ENCODE data around the gene ARNT2.

The ARNT2 gene

DNA sequence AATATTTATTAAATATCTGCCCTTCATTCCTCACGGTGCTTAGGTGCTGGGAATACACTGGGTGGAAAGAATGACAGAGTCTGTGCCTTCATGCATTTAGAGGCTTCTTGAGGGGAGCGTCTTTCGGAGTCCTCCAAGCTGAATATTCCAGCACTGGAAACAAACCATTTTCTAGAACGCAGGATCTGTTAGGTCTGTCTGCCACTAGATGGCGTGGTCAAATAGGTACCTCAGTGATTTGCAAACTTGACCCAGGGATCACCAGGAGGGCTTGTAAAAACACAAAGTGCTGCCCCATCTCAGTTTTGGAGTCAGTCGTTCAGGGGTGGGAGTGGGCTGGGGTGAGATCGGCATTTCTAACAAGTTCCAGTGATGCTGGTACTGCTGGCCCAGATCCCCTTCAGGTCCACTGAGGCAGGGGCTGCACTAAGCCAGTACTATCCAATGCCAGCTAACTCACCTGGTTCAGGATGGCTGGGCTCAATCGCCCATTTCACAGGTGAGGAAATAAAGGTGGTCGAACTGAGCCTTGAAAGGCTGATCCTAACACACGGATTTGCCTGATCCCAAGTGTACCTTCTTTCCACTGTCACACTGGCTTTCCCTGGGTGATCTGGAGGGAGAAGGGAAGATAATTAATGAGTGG lies 14.8 kb downstream of the ARNT2 start:
- ATAC-seq: peak; percentile 86
- TF ChIP-seq SNAI2 (CRISPR knock-in tag; IDR thresholded peaks at IDR 0.05): no peak
- TF ChIP-seq, protein P1, sequence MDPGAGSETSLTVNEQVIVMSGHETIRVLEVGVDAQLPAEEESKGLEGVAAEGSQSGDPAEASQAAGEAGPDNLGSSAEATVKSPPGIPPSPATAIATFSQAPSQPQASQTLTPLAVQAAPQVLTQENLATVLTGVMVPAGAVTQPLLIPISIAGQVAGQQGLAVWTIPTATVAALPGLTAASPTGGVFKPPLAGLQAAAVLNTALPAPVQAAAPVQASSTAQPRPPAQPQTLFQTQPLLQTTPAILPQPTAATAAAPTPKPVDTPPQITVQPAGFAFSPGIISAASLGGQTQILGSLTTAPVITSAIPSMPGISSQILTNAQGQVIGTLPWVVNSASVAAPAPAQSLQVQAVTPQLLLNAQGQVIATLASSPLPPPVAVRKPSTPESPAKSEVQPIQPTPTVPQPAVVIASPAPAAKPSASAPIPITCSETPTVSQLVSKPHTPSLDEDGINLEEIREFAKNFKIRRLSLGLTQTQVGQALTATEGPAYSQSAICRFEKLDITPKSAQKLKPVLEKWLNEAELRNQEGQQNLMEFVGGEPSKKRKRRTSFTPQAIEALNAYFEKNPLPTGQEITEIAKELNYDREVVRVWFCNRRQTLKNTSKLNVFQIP (CRISPR knock-in tag; IDR thresholded peaks at IDR 0.05; ENCODE audit: borderline replicate concordance, low read depth): no peak
- TF ChIP-seq RARB (CRISPR knock-in tag; IDR thresholded peaks at IDR 0.05): no peak
- TF ChIP-seq OSR1 (CRISPR knock-in tag; IDR thresholded peaks at IDR 0.05): no peak
- TF ChIP-seq GLIS3 (CRISPR knock-in tag; IDR thresholded peaks at IDR 0.05): no peak
- TF ChIP-seq, protein P2, sequence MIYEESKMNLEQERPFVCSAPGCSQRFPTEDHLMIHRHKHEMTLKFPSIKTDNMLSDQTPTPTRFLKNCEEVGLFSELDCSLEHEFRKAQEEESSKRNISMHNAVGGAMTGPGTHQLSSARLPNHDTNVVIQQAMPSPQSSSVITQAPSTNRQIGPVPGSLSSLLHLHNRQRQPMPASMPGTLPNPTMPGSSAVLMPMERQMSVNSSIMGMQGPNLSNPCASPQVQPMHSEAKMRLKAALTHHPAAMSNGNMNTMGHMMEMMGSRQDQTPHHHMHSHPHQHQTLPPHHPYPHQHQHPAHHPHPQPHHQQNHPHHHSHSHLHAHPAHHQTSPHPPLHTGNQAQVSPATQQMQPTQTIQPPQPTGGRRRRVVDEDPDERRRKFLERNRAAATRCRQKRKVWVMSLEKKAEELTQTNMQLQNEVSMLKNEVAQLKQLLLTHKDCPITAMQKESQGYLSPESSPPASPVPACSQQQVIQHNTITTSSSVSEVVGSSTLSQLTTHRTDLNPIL (CRISPR knock-in tag; IDR thresholded peaks at IDR 0.05; ENCODE audit: low read depth): no peak
- no peak for TF ChIP-seq ZFP30 (CRISPR knock-in tag; IDR thresholded peaks at IDR 0.05)

DNA sequence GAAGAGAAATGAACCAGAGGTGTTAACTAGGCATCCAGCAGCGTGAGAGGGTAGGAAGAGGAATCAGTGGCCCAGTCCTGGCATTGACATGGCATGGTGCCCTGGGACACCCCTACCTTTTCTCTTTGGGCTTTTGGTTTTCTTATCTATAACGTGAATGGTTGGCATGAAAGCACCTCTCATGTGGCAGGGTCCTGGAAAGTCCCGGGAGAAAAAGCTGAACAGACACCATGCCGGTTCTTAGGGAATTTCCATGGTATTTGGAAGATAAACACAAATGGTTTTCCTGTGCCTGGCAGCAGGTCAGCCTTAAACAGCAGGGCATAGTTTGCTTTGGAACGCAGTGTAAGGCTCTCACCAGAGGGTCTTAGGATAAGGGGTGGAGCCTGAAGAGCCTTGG lies 15.4 kb downstream of the ARNT2 start:
- TF ChIP-seq ZNF565 (CRISPR knock-in tag; conservative IDR thresholded peaks at IDR 0.05; ENCODE audit: low read depth): no peak
- TF ChIP-seq, protein P3, sequence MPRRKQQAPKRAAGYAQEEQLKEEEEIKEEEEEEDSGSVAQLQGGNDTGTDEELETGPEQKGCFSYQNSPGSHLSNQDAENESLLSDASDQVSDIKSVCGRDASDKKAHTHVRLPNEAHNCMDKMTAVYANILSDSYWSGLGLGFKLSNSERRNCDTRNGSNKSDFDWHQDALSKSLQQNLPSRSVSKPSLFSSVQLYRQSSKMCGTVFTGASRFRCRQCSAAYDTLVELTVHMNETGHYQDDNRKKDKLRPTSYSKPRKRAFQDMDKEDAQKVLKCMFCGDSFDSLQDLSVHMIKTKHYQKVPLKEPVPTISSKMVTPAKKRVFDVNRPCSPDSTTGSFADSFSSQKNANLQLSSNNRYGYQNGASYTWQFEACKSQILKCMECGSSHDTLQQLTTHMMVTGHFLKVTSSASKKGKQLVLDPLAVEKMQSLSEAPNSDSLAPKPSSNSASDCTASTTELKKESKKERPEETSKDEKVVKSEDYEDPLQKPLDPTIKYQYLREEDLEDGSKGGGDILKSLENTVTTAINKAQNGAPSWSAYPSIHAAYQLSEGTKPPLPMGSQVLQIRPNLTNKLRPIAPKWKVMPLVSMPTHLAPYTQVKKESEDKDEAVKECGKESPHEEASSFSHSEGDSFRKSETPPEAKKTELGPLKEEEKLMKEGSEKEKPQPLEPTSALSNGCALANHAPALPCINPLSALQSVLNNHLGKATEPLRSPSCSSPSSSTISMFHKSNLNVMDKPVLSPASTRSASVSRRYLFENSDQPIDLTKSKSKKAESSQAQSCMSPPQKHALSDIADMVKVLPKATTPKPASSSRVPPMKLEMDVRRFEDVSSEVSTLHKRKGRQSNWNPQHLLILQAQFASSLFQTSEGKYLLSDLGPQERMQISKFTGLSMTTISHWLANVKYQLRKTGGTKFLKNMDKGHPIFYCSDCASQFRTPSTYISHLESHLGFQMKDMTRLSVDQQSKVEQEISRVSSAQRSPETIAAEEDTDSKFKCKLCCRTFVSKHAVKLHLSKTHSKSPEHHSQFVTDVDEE (CRISPR knock-in tag; IDR thresholded peaks at IDR 0.05): no peak
- TF ChIP-seq TOX (CRISPR knock-in tag; IDR thresholded peaks at IDR 0.05; ENCODE audit: borderline replicate concordance): no peak
- no peak for ATAC-seq

DNA sequence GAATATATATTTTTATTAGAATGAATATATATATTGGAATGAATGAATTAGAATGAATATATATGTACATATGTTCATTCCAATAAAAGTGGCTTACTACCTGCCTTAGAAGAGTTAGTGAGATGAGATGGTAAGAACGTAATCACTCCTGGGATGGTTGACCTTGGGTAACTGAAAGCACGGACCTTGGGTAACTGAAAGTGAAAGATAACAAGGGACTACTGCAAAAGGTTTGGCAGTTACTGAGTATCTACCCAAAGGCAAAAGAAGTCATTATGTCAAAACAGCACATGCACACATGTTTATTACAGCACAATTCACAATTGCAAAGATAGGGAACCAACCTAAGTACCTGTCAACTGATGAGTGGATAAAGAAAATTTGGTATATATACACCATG lies 16.5 kb downstream of the ARNT2 start:
- no peak for ATAC-seq
- TF ChIP-seq ZNF8 (CRISPR knock-in tag; IDR thresholded peaks at IDR 0.05): no peak
- TF ChIP-seq, protein P4, sequence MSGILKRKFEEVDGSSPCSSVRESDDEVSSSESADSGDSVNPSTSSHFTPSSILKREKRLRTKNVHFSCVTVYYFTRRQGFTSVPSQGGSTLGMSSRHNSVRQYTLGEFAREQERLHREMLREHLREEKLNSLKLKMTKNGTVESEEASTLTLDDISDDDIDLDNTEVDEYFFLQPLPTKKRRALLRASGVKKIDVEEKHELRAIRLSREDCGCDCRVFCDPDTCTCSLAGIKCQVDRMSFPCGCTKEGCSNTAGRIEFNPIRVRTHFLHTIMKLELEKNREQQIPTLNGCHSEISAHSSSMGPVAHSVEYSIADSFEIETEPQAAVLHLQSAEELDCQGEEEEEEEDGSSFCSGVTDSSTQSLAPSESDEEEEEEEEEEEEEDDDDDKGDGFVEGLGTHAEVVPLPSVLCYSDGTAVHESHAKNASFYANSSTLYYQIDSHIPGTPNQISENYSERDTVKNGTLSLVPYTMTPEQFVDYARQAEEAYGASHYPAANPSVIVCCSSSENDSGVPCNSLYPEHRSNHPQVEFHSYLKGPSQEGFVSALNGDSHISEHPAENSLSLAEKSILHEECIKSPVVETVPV (CRISPR knock-in tag; IDR thresholded peaks at IDR 0.05): no peak
- TF ChIP-seq, protein P3 (CRISPR knock-in tag; IDR thresholded peaks at IDR 0.05): no peak
- no peak for TF ChIP-seq ZC3H10 (CRISPR knock-in tag; IDR thresholded peaks at IDR 0.05)
- no peak for TF ChIP-seq ZNF565 (CRISPR knock-in tag; conservative IDR thresholded peaks at IDR 0.05; ENCODE audit: low read depth)
- TF ChIP-seq CSDC2 (CRISPR knock-in tag; IDR thresholded peaks at IDR 0.05): no peak
- no peak for TF ChIP-seq ESRRG (CRISPR knock-in tag; IDR thresholded peaks at IDR 0.05)
- TF ChIP-seq TOX (CRISPR knock-in tag; IDR thresholded peaks at IDR 0.05; ENCODE audit: borderline replicate concordance): no peak
- no peak for TF ChIP-seq BACH2 (CRISPR knock-in tag; IDR thresholded peaks at IDR 0.05; ENCODE audit: borderline replicate concordance)
- TF ChIP-seq OSR1 (CRISPR knock-in tag; IDR thresholded peaks at IDR 0.05): no peak
- no peak for TF ChIP-seq ZFP30 (CRISPR knock-in tag; IDR thresholded peaks at IDR 0.05)
- no peak for TF ChIP-seq ZFP3 (CRISPR knock-in tag; IDR thresholded peaks at IDR 0.05)
- TF ChIP-seq PPARA (CRISPR knock-in tag; IDR thresholded peaks at IDR 0.05; ENCODE audit: borderline replicate concordance): no peak
- TF ChIP-seq ARNTL (CRISPR knock-in tag; IDR thresholded peaks at IDR 0.05; ENCODE audit: borderline replicate concordance, low read depth): no peak
- no peak for TF ChIP-seq ISL1 (CRISPR knock-in tag; IDR thresholded peaks at IDR 0.05)
- TF ChIP-seq GLIS3 (CRISPR knock-in tag; IDR thresholded peaks at IDR 0.05): no peak
